C1 segment of cervical spinal cord (tissue), 14 donors: Measurements from ENCODE around the gene NUP214.
"Not testable (repeated sequence)": the region's sequence is repeated elsewhere in the genome, so short reads cannot be mapped to it uniquely, and the experiment has no call there.

Experiments used
- DNase-seq, 14 donors: peaks; one replicate each; lab custom pipeline; 2025; lab: John Stamatoyannopoulos, UW

NUP214 gene

GRCh38 chr9:131096269-131097125 lies 28.9 kb upstream of the NUP214 start, which contains the start of gene AIF1L:
TSS of gene AIF1L (plus strand) at chr9:131096531. CDS start at chr9:131096630, 99 bp downstream.
- peak in 10 of 14 donors; percentile 22 to 76 (median 44) for DNase-seq

- DNase-seq = peak in 4 of 14 donors; percentile 19 to 34 (median 26)
These were observed 28.0 kb upstream of the NUP214 start for GRCh38 chr9:131097126-131097947.

DNA sequence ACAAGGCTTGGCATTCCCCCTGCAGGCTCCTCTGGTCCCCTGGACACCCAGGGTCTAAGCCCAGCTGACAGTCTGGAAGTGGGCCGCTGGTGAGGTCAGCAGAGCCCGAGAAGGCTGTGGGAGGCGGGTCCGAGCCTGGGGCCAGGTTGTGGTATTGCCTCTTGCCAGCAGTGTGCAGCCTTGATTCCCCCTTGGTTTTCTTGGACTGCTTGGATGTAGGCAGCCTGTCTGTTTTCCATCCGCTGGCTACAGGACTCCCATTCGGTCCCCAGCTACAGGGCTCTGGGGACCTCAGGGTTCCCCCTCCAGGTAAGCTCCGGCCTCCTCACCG lies 27.5 kb upstream of the NUP214 start:
- DNase-seq = peak in 5 of 14 donors; percentile 12 to 54 (median 31)

GRCh38 chr9:131098391-131099101 lies 26.8 kb upstream of the NUP214 start:
- DNase-seq = no peak

DNA sequence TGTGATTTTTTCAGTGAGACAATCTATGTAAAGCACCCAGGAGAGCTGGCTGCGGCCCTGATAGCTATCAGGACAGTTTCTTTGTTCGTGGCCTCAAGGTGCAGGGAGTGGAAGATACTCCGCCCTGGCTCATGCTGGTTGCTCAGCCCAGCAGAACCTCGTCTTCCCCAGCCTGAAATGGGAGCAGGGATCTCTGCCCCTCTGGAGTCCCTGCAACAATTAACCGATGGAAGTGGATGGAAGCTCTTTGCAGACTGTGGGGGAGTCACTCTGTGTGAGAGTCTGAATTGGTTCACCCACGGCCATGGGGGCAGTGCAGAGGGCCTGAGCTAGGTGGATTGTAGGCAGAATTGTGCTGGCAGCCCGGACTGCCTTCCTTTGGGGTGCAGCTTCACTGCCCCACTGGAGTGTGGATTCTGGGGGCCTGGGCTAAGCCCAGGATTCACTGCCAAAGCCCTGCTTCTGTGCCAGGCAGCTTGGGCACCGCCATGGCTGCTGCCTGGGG lies 26.2 kb upstream of the NUP214 start:
- peak in 1 of 14 donors; percentile 31 for DNase-seq

GRCh38 chr9:131099845-131100244 lies 25.5 kb upstream of the NUP214 start:
- not testable (repeated sequence) for DNase-seq

DNA sequence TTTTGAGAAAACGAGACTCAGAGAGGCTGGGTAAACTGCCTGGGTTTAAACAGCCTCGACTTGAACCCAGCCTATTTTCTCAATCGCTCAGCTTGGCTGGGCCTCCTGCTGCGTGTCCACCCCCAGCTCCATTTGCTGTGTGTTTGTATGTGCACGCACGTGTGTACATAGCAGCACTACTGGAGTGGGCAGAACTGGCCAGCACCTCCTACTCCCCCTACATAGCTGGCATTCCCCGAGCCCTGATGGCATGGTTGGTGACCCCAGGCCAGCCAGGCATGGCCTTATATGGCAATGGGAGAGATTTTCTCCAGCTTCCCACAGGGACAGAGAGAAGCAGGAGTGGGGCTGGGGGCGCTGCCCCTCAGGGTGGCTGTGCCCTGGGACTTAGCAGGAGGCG lies 24.9 kb upstream of the NUP214 start:
- DNase-seq = no peak

- DNase-seq = no peak
These were observed 24.0 kb upstream of the NUP214 start for GRCh38 chr9:131101207-131101964.

DNA sequence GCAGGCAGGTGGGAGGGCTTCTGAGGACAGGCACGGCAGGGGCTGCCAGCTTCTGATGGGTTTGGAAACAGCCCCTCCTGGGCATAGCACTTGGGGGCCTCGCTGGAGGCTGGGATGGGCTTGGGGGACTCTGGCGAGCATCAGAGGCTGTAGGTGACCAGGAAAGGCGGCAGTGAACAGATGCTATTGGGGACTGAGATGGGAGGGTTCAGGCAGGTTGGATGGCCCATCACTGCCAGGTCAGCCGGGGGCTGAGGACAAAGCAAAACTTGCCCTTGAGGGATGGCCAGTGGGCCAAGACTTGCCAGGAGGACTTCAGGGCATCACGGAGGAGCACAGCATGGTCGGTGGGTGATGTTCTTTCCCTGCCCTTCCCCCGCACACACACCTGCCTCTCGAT lies 22.4 kb upstream of the NUP214 start:
- no peak for DNase-seq

DNA sequence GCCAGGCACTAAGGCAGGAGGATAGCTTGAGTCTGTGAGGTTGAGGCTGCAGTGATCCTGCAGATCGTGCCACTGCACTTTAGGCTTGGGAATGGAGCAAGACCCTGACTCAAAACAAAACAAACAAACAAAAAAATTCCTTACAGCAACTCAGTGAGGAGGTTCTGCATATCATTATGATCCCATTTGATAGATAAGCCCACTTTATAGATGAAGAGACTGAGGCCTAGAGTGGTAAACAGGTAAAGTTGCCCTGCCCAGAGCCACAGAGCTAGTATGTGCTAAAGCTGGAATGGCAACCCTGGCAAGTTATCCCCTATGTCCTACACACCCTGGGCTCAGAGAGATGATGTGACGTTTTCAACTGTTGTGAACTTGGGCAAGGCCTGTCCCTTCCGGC lies 21.9 kb upstream of the NUP214 start:
- no peak for DNase-seq

- no peak for DNase-seq
These were observed 21.2 kb upstream of the NUP214 start for GRCh38 chr9:131104016-131104740.

DNA sequence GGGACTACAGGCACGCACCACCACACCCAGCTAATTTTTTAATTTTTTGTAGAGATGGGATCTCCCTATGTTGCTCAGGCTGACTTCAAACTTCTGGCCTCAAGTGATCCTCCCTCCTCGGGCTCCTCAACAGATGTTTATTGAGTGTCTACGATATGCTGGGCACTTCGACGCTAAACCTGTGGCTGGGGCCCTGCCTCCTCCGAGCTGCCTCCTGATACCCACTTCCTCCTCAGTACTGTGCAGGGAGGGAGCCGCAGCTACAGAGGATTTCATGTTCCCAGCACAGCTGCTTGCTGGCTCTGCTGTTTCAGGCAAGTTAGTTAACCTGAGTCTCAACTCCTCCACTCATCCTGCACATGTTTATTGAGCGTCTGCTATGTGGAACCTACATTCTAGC lies 19.4 kb upstream of the NUP214 start:
- no peak for DNase-seq

- DNase-seq = peak in 6 of 14 donors; percentile 23 to 50 (median 35)
These were observed 17.6 kb upstream of the NUP214 start for GRCh38 chr9:131107760-131108159.

DNA sequence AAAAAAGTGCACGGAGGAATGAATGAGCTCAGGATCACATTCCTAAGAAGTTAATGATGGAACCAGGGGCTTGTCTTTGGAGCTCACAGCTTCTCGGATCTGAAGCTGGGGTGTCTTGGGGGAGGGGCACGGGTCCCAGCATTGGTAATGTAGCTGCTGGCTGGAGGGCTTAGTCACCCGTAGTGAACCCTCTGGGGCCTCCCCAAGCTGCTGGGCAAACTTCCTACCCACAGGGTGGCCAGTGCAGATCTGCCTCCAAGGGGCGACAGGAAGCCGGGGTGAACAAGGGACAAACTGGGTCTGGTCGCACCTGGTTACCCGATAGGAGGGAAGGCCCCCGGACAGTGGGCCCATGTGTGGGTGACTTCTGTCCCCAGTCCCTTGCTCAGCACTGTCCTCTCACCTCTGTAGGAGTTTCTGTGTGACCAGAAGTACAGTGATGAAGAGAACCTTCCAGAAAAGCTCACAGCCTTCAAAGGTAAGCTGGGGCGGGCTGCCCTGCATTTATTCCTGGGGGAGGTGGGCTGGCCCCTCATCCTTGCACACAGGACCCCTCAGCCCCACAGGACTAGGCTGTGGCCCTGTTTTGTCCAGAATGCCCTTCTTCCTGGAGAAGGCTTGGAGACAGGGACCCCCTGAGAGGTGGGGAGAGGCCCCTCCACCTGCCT lies 14.1 kb upstream of the NUP214 start:
- peak in 5 of 14 donors; percentile 37 to 49 (median 43) for DNase-seq

DNA sequence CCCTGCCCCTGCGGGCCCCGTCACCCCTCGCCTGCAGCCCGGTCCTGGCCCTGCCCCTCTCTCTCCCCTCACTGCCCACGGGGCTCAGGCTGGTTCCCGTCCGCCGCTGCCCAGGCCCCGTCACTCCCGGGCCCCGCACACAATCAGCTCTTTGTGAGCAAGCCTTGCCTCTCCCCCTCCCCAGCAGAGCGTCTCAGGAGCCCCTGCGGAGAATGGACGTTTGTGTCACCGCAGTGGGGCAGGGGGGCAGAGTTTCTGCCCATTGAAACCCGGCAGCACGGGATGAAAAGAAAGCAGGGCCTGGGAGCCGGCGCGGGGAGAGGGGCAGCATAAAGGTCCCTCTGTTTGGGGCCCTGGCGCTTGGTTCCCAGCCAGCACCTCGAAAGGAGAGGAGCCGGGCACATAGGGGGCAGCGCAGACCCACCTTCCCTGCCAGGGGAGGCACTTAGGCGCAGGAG lies 13.5 kb upstream of the NUP214 start:
- DNase-seq = peak in 12 of 14 donors; percentile 40 to 96 (median 87)

DNA sequence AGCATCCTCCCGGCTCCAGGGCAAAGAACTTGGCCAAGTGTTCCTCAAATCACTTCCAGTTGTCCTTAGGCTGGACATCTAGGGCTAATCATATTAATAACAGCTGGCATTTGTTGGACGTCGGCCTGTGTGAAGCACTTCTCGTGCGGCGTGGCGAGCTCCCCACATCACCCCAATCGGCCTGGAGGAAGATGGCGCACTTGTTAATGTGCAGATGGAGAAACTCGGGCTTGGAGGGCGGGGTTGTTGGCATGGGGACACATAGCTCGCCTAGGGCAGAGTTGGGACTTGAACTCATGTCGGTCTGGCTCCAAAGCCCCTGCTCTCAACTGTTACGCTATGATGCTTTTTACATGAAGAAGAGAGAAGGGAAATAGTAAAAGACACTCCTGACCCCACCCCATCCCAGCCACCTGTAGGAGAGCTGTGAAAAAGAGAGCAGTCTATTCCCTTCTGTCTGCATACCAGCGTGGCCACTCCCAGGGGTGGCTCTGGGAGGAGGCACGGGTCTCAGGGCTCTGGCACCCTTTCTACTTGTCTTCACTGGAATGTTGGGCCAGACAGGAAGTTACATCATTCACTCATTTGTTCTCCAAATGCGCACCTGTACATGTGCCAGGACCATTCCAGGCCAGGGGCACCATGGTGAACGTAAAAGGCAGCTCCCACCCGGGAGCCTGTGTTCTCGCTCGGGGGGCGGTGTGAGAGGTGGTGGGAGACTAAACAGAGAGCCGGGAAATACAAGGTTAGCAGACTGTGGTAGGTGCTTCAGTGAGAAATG lies 12.8 kb upstream of the NUP214 start:
- DNase-seq = no peak

DNA sequence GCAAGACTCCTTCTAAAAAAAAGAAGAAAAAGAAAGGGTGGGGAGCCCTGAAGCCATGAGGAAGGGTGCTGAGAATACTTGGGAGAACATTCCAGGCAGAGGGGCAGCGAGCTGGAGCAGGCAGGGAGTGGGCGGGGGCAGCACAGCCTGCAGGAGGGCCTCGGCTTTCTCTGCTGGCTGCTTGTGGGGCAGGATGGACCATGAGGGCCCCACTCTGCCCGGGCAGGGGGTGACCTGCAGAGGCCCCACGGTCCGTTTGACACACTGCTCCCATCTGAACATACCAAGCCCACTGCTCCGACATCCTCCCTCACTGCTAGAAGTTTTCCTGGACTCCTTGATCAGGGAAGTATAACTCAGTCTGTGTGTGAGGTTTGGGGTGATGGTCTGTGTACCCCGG lies 11.7 kb upstream of the NUP214 start:
- DNase-seq = no peak

GRCh38 chr9:131114084-131114535 lies 11.3 kb upstream of the NUP214 start:
- no peak for DNase-seq

GRCh38 chr9:131115360-131115742 lies 10.0 kb upstream of the NUP214 start:
- not testable (repeated sequence) for DNase-seq
